ENCODE data around the gene PPP3CB. TPM values are rescaled to one million over a fixed set of nuclear protein-coding genes. Genes with fewer than 3 reads are reported as not detected.

The PPP3CB gene
- total RNA-seq, 1 donor from 2014 or later: 18.5 TPM

- no peak for TF ChIP-seq CTCF (IDR thresholded peaks at IDR 0.05; ENCODE audit: unreplicated experiment)
- peak overlapping the region; percentile 35 for H3K4me3 Mint-ChIP-seq (ENCODE audit: unreplicated experiment)
- H3K9me3 Mint-ChIP-seq (ENCODE audit: unreplicated experiment): no peaks in the 10 kb centered on the region
- H3K27me3 Mint-ChIP-seq (ENCODE audit: unreplicated experiment): peaks cover 19% of the 10 kb centered on the region
- H3K4me1 Mint-ChIP-seq (ENCODE audit: unreplicated experiment): peaks cover 30% of the 10 kb centered on the region
- peak overlapping the region; percentile 61 for H3K27ac Mint-ChIP-seq (ENCODE audit: unreplicated experiment)
- H3K36me3 Mint-ChIP-seq (ENCODE audit: low read depth, unreplicated experiment): peaks cover 30% of the 10 kb centered on the region
- no peak for DNase-seq (ENCODE audit: low spot score)
These were observed 2.0 kb downstream of the PPP3CB start for GRCh38 chr10:73493781-73494180.

GRCh38 chr10:73486601-73487000, 9.2 kb downstream of the PPP3CB start:
- TF ChIP-seq CTCF (IDR thresholded peaks at IDR 0.05; ENCODE audit: unreplicated experiment): no peak
- no peaks in the 10 kb centered on the region for H3K4me1 Mint-ChIP-seq (ENCODE audit: unreplicated experiment)
- no peak for DNase-seq (ENCODE audit: low spot score)
- H3K36me3 Mint-ChIP-seq (ENCODE audit: low read depth, unreplicated experiment): peaks cover 4% of the 10 kb centered on the region
- no peaks in the 10 kb centered on the region for H3K9me3 Mint-ChIP-seq (ENCODE audit: unreplicated experiment)
- H3K27me3 Mint-ChIP-seq (ENCODE audit: unreplicated experiment): peaks cover 3% of the 10 kb centered on the region
- no peak overlapping the region for H3K27ac Mint-ChIP-seq (ENCODE audit: unreplicated experiment)
- H3K4me3 Mint-ChIP-seq (ENCODE audit: unreplicated experiment): no peak overlapping the region

GRCh38 chr10:73485320-73485719, 10.5 kb downstream of the PPP3CB start:
- peaks cover 3% of the 10 kb centered on the region for H3K27me3 Mint-ChIP-seq (ENCODE audit: unreplicated experiment)
- peaks cover 4% of the 10 kb centered on the region for H3K36me3 Mint-ChIP-seq (ENCODE audit: low read depth, unreplicated experiment)
- H3K4me3 Mint-ChIP-seq (ENCODE audit: unreplicated experiment): no peak overlapping the region
- DNase-seq (ENCODE audit: low spot score): no peak
- no peaks in the 10 kb centered on the region for H3K9me3 Mint-ChIP-seq (ENCODE audit: unreplicated experiment)
- no peaks in the 10 kb centered on the region for H3K4me1 Mint-ChIP-seq (ENCODE audit: unreplicated experiment)
- no peak for TF ChIP-seq CTCF (IDR thresholded peaks at IDR 0.05; ENCODE audit: unreplicated experiment)
- H3K27ac Mint-ChIP-seq (ENCODE audit: unreplicated experiment): no peak overlapping the region

GRCh38 chr10:73480158-73480557, 15.7 kb downstream of the PPP3CB start:
- Mint-ChIP-seq H3K36me3 (ENCODE audit: low read depth, unreplicated experiment) (peaks cover 4% of the 10 kb centered on the region), H3K9me3 (ENCODE audit: unreplicated experiment) (no peaks in the 10 kb centered on the region), H3K4me3 (ENCODE audit: unreplicated experiment) (no peak overlapping the region), H3K27ac (ENCODE audit: unreplicated experiment) (no peak overlapping the region), H3K4me1 (ENCODE audit: unreplicated experiment) (no peaks in the 10 kb centered on the region), H3K27me3 (ENCODE audit: unreplicated experiment) (no peaks in the 10 kb centered on the region)
- DNase-seq (ENCODE audit: low spot score): no peak
- no peak for TF ChIP-seq CTCF (IDR thresholded peaks at IDR 0.05; ENCODE audit: unreplicated experiment)

GRCh38 chr10:73478636-73479035, 17.2 kb downstream of the PPP3CB start:
- Mint-ChIP-seq H3K27me3 (ENCODE audit: unreplicated experiment) (no peaks in the 10 kb centered on the region), H3K27ac (ENCODE audit: unreplicated experiment) (no peak overlapping the region), H3K4me3 (ENCODE audit: unreplicated experiment) (no peak overlapping the region), H3K9me3 (ENCODE audit: unreplicated experiment) (no peaks in the 10 kb centered on the region), H3K4me1 (ENCODE audit: unreplicated experiment) (no peaks in the 10 kb centered on the region), H3K36me3 (ENCODE audit: low read depth, unreplicated experiment) (peaks cover 8% of the 10 kb centered on the region)
- no peak for TF ChIP-seq CTCF (IDR thresholded peaks at IDR 0.05; ENCODE audit: unreplicated experiment)
- DNase-seq (ENCODE audit: low spot score): no peak

Measured in endothelial cell (in vitro differentiated cells).